Heart right ventricle (tissue), 16 donors: Measurements from ENCODE around the gene TCF25. TPM values are rescaled to one million over a fixed set of nuclear protein-coding genes. Genes with fewer than 3 reads are reported as not detected.

ENCODE experiments used
- ATAC-seq, 8 donors: fragments of 200-7000 bp; cut with Tn5 transposase; one replicate each; pipeline ENCODE4 v1.9.1; 2020; ENCODE audit warnings: mild to moderate bottlenecking in 8 of 8, moderate library complexity in 8 of 8, moderate number of reproducible peaks in 1 of 8
- DNase-seq, 2 donors: peaks; one replicate each; pipeline ENCODE4 v3.0.0-alpha.2; 2020
- H3K27ac ChIP-seq, 10 donors: fragments of 200-600 bp; sonication (generic) in 2 of 10; one replicate each; pipeline versions ENCODE4 v1.5.0 to v1.8.0; 2020 to 2022; ENCODE audit warnings: mild to moderate bottlenecking in 3 of 10
- H3K27me3 ChIP-seq, 7 donors: fragments of 200-600 bp; one replicate each; pipeline ENCODE4 v1.8.0; 2021 to 2022; ENCODE audit warnings: mild to moderate bottlenecking in 2 of 7
- H3K36me3 ChIP-seq, 9 donors: fragments of 200-600 bp; sonication (generic) in 1 of 9; one replicate each; pipeline versions ENCODE4 v1.5.0 to v1.8.0; 2020 to 2022; ENCODE audit warnings: mild to moderate bottlenecking in 2 of 9
- H3K4me1 ChIP-seq, 9 donors: fragments of 200-600 bp; sonication (generic) in 1 of 9; one replicate each; pipeline versions ENCODE4 v1.5.0 to v1.8.0; 2020 to 2022; ENCODE audit warnings: mild to moderate bottlenecking in 4 of 9
- H3K4me3 ChIP-seq, 10 donors: fragments of 200-600 bp; sonication (generic) in 2 of 10; one replicate each; pipeline versions ENCODE4 v1.5.0 to v1.8.0; 2020 to 2022; ENCODE audit warnings: mild to moderate bottlenecking in 7 of 10, moderate library complexity in 2 of 10
- H3K9me3 ChIP-seq, 11 donors: fragments of 200-600 bp in 10 of 11; sonication (generic) in 2 of 11; one replicate each; pipeline versions ENCODE4 v1.5.0 to v1.8.0; 2013 to 2022; ENCODE audit warnings: mild to moderate bottlenecking in 2 of 11, control low read depth in 1 of 11, moderate library complexity in 1 of 11
- CTCF ChIP-seq, 9 donors: fragments of 200-600 bp; sonication (generic) in 2 of 9; IDR thresholded peaks; one replicate each; pipeline versions ENCODE4 v1.5.0 to v1.8.0; 2021 to 2022; ENCODE audit warnings: antibody characterized with exemption in 9 of 9, mild to moderate bottlenecking in 5 of 9, moderate library complexity in 1 of 9
- WGBS, 2 donors: extraction: QIAGEN DNeasy Blood & Tissue Kit; methylation state at CpG; one replicate each; pipeline ENCODE4 v1.1.7; 2013; ENCODE audit warnings: inconsistent platforms in 1 of 2; 5-methylcytosine and 5-hydroxymethylcytosine counted together
- intact Hi-C, 10 donors: fragments of 100-400 bp; cut with DNase I; formaldehyde crosslinking; loops; one replicate each; pipeline versions ENCODE4 v1.11.1 to v1.14.2; 2022
- polyA plus RNA-seq, 2 donors: library from polyadenylated mRNA; stranded (reverse); fragments of 200-250 nt; gene quantifications; one replicate each; pipeline ENCODE4 v1.2.3, GENCODE V29; 2013
- total RNA-seq, 10 donors: library from RNA; stranded (reverse); fragmentation: NEBNext Ultra II Directional in 3 of 10; extraction: Animal tissue kit (Norgen Biotek cat#: 25700) in 3 of 10; gene quantifications; one replicate each; pipeline versions ENCODE4 v1.2.1 to v1.2.4, GENCODE V29; 2021 to 2023
- donor health status: Arrhythmogenic right ventricular cardiomyopathy.
- donor health status: ischemic (EF 13 %, LVEDD 7.1; RV severe dilation, severe dysfunction).
- donor health status: healthy with polysubstance abuse.
- donor health status: DM: no; HTN: yes; CAD: no.
- donor health status: DM: no; HTN: no; CAD: no.
- donor health status: ischemic (EF 25% LVEDD 6.9; RV normal size, moderate dysfunction).
- donor health status: ischemic (EF 25% LVEDD 5.7; RV mildly dilated, moderate dysfunction).
- donor health status: healthy.
- donor health status: DM: yes; HTN: yes; CAD: no.
- donor health status: Ischemic cardiomyopathy.
- donor health status: ischemic (EF 35%, LVEDD 5.7; RV mildly dilated, moderate dysfunction).
- donor health status: nonischemic (EF 11% LVEDD 7.7; RV severe dilation, severe dysfunction).
- donor health status: DM: yes; HTN: yes; CAD: no.
- donor health status: PGD.
- donor health status: ischemic (EF 29% LVEDD 5.4; RV normal size, mild dysfunction).
- donor health status: nonischemic (EF 23%, LVEDD 6.1; RV moderate dilation, normal function).

TCF25 gene
- total and polyA plus RNA-seq, 12 donors, result 77.5 to 112 (median 94.8) TPM

GRCh38 chr16:89949121-89949742 lies 75.8 kb downstream of the TCF25 start:
- TF ChIP-seq CTCF (IDR thresholded peaks at IDR 0.05), result no peak
- ATAC-seq (peak in 1 of 8 donors; percentile 20), DNase-seq (no peak)
- Histone ChIP-seq H3K4me1 (peaks cover 0 to 24% (median 15%) of the 10 kb centered on the region in 9 donors), H3K36me3 (peaks cover 0 to 2% (median 0%) of the 10 kb centered on the region in 9 donors), H3K9me3 (no peaks in the 10 kb centered on the region), H3K4me3 (peak overlapping the region; percentile 38 to 69 (median 58)), H3K27me3 (peaks cover 0 to 23% (median 6%) of the 10 kb centered on the region in 7 donors), H3K27ac (peak overlapping the region in 1 of 10 donors; percentile 26)
- 20 to 26% methylated on average over 43 to 54 of the region's 55 CpGs for WGBS, 2 donors
- intact Hi-C loops, result no loop called here

- WGBS, 2 donors, result 87 to 92% methylated on average over 12 of the region's 12 CpGs
These were observed 76.4 kb downstream of the TCF25 start for GRCh38 chr16:89949756-89950155.

GRCh38 chr16:89951509-89951908 lies 78.1 kb downstream of the TCF25 start:
- peaks cover 0 to 21% (median 2%) of the 10 kb centered on the region in 9 donors for H3K36me3 ChIP-seq
- WGBS, 2 donors, result 93 to 96% methylated on average over 5 of the region's 5 CpGs
- no peaks in the 10 kb centered on the region for H3K9me3 ChIP-seq
- H3K27me3 ChIP-seq, result peaks cover 0 to 12% (median 0%) of the 10 kb centered on the region in 7 donors
- H3K4me1 ChIP-seq, result peaks cover 0 to 32% (median 15%) of the 10 kb centered on the region in 9 donors
- H3K27ac ChIP-seq, result no peak overlapping the region
- ATAC-seq, result no peak
- DNase-seq, result no peak
- no peak overlapping the region for H3K4me3 ChIP-seq
- intact Hi-C loops, result loop anchor here in 1 of 10 donors (10.0 kb wide), 1 partner anchor 67 kb away; no protein-coding TSS in a partner anchor
- no peak for TF ChIP-seq CTCF (IDR thresholded peaks at IDR 0.05)

More at GRCh38 chr16:89949756-89950155, 76.4 kb downstream of the TCF25 start:
- peaks cover 0 to 8% (median 0%) of the 10 kb centered on the region in 9 donors for H3K36me3 ChIP-seq
- peak in 1 of 8 donors; percentile 4 for ATAC-seq
- peak overlapping the region in 1 of 10 donors; percentile 26 for H3K27ac ChIP-seq
- TF ChIP-seq CTCF (IDR thresholded peaks at IDR 0.05), result no peak
- intact Hi-C loops, result loop anchor here in 1 of 10 donors (10.0 kb wide), 1 partner anchor 65 kb away; no protein-coding TSS in a partner anchor
- DNase-seq, result no peak
- H3K9me3 ChIP-seq, result no peaks in the 10 kb centered on the region
- peak overlapping the region in 6 of 10 donors; percentile 58 to 69 (median 62) for H3K4me3 ChIP-seq
- peaks cover 0 to 23% (median 2%) of the 10 kb centered on the region in 7 donors for H3K27me3 ChIP-seq
- H3K4me1 ChIP-seq, result peaks cover 0 to 24% (median 15%) of the 10 kb centered on the region in 9 donors

GRCh38 chr16:89952049-89952448 lies 78.7 kb downstream of the TCF25 start:
- no peak overlapping the region for H3K27ac ChIP-seq
- H3K36me3 ChIP-seq, result peaks cover 0 to 26% (median 5%) of the 10 kb centered on the region in 9 donors
- H3K27me3 ChIP-seq, result peaks cover 0 to 9% (median 0%) of the 10 kb centered on the region in 7 donors
- no peak for ATAC-seq
- DNase-seq, result no peak
- H3K4me1 ChIP-seq, result peaks cover 0 to 37% (median 15%) of the 10 kb centered on the region in 9 donors
- no peak overlapping the region for H3K4me3 ChIP-seq
- no peak for TF ChIP-seq CTCF (IDR thresholded peaks at IDR 0.05)
- no peaks in the 10 kb centered on the region for H3K9me3 ChIP-seq
- WGBS, 2 donors, result 95 to 96% methylated on average over 12 of the region's 12 CpGs
- intact Hi-C loops, result loop anchor here in 1 of 10 donors (10.0 kb wide), 1 partner anchor 67 kb away; no protein-coding TSS in a partner anchor
